ENCODE measurements around the gene NOTCH1. TPM values are rescaled to one million over a fixed set of nuclear protein-coding genes. Genes with fewer than 3 reads are reported as not detected.
A peak's percentile ranks its signal among the peaks of the same experiment; 100 is the strongest.

NOTCH1 gene
- total and polyA plus RNA-seq, 2 of the 13 experiments (the other 11 are each of a cell fraction or from before 2014, with no cell fraction given) = 0.09 to 0.35 TPM

DNA sequence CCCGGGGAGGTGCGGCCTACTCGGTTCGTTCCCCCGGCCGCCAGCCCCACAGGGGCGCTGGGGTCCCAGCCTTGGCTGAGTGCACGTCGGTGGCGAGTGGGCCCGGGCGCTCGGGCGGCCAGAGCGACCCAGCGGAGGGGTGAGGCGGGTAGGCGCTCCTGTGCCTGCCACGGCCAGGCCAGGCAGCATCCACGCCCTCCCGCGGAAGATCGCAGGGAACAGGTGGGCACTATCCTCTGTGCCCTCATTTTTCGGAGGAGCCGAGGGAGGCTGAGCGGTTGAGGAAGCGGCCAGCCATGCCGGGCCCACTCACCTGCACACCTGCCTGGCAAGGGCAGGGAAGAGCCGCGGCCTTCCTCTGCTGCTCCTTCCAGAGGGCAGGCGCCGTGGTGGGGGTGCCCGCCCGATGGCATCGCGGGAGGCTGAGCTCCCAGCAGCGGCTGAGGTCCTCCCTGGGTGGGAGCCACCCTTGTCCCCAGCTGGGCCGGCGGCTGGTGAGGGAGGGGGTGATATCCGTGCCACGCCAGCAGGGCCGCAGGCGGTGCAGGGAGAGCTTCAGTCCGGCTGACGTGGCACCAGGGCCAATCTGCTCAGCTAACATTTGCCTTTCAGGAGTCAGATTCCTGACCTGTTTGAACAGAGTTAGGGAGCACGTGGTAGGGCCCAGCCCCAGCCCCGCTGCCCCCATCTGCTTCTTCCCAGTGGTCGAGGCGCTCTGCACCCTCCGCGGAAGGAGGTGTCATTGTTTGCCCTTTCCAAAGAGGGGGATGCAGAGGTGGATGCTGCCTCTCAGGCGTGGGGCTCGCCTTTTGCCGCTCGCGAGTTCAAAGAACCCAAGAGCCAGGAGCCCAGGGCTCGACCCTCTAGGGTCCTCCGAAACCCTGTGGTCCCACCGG lies 61.4 kb downstream of the NOTCH1 start (continued):
- TF ChIP-seq GABPA (IDR thresholded peaks at IDR 0.05; ENCODE audit: low read depth, low read length) = no peak
- 0 out of 2 replicates have a peak, but pooled peaks have one; percentile 8 for TF ChIP-seq GABPA (CRISPR knock-in tag; IDR thresholded peaks at IDR 0.05; ENCODE audit: low read depth)
- no peak for TF ChIP-seq ZFP62 (CRISPR knock-in tag; IDR thresholded peaks at IDR 0.05)
- TF ChIP-seq MEIS2 (CRISPR knock-in tag; IDR thresholded peaks at IDR 0.05) = peak; percentile 12; the same call in 1 of the 2 replicates
- TF ChIP-seq, protein P1, sequence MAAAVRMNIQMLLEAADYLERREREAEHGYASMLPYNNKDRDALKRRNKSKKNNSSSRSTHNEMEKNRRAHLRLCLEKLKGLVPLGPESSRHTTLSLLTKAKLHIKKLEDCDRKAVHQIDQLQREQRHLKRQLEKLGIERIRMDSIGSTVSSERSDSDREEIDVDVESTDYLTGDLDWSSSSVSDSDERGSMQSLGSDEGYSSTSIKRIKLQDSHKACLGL (CRISPR knock-in tag; IDR thresholded peaks at IDR 0.05) = 0 out of 2 replicates have a peak, but pooled peaks have one; percentile 30
- TF ChIP-seq NCOA5 (CRISPR knock-in tag; IDR thresholded peaks at IDR 0.05) = no peak
- TF ChIP-seq MXD4 (CRISPR knock-in tag; IDR thresholded peaks at IDR 0.05) = 0 out of 2 replicates have a peak, but pooled peaks have one; percentile 36
- TF ChIP-seq ZMYM2 (CRISPR knock-in tag; IDR thresholded peaks at IDR 0.05) = no peak
- TF ChIP-seq, protein P2, sequence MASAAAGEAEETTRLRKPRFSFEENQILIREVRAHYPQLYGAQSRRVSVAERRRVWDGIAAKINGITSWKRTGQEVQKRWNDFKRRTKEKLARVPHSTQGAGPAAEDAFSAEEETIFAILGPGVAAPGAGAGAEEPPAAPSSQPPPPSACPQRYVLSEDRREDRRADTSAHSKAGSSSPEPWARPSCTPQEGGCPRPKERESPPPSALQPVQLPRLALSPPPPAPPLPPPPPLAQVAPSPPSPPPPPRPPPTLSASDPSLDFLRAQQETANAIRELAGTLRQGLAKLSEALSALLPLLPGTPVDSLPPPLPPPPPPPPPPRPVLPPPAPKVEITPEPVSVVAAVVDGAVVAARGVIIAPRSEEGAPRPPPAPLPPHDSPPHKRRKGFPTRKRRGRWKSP (CRISPR knock-in tag; IDR thresholded peaks at IDR 0.05) = no peak
- no peak for TF ChIP-seq NFIC (IDR thresholded peaks at IDR 0.05; ENCODE audit: low read length)
- no peak for TF ChIP-seq ZNF496 (CRISPR knock-in tag; IDR thresholded peaks at IDR 0.05; ENCODE audit: insufficient replicate concordance)
- TF ChIP-seq CREB1 (IDR thresholded peaks at IDR 0.05) = no peak
- TF ChIP-seq CREB1 (CRISPR knock-in tag; IDR thresholded peaks at IDR 0.05) = no peak
- TF ChIP-seq, protein P3, sequence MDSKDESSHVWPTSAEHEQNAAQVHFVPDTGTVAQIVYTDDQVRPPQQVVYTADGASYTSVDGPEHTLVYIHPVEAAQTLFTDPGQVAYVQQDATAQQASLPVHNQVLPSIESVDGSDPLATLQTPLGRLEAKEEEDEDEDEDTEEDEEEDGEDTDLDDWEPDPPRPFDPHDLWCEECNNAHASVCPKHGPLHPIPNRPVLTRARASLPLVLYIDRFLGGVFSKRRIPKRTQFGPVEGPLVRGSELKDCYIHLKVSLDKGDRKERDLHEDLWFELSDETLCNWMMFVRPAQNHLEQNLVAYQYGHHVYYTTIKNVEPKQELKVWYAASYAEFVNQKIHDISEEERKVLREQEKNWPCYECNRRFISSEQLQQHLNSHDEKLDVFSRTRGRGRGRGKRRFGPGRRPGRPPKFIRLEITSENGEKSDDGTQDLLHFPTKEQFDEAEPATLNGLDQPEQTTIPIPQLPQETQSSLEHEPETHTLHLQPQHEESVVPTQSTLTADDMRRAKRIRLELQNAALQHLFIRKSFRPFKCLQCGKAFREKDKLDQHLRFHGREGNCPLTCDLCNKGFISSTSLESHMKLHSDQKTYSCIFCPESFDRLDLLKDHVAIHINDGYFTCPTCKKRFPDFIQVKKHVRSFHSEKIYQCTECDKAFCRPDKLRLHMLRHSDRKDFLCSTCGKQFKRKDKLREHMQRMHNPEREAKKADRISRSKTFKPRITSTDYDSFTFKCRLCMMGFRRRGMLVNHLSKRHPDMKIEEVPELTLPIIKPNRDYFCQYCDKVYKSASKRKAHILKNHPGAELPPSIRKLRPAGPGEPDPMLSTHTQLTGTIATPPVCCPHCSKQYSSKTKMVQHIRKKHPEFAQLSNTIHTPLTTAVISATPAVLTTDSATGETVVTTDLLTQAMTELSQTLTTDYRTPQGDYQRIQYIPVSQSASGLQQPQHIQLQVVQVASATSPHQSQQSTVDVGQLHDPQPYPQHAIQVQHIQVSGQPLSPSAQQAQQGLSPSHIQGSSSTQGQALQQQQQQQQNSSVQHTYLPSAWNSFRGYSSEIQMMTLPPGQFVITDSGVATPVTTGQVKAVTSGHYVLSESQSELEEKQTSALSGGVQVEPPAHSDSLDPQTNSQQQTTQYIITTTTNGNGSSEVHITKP (CRISPR knock-in tag; IDR thresholded peaks at IDR 0.05; ENCODE audit: low read depth) = peak; percentile 59; the same call in 1 of the 2 replicates
- no peak for TF ChIP-seq TMF1 (CRISPR knock-in tag; IDR thresholded peaks at IDR 0.05; ENCODE audit: low read depth)
- TF ChIP-seq POLR2AphosphoS5 (IDR thresholded peaks at IDR 0.05; ENCODE audit: low read depth, low read length) = 0 out of 2 replicates have a peak, but pooled peaks have one; percentile 39
- TF ChIP-seq STAT5B (CRISPR knock-in tag; IDR thresholded peaks at IDR 0.05) = no peak
- peak; percentile 75; the same call in 1 of the 2 replicates for TF ChIP-seq ZNF232 (CRISPR knock-in tag; IDR thresholded peaks at IDR 0.05; ENCODE audit: borderline replicate concordance)
- TF ChIP-seq REXO4 (CRISPR knock-in tag; IDR thresholded peaks at IDR 0.05; ENCODE audit: borderline replicate concordance) = no peak
- TF ChIP-seq, protein P4, sequence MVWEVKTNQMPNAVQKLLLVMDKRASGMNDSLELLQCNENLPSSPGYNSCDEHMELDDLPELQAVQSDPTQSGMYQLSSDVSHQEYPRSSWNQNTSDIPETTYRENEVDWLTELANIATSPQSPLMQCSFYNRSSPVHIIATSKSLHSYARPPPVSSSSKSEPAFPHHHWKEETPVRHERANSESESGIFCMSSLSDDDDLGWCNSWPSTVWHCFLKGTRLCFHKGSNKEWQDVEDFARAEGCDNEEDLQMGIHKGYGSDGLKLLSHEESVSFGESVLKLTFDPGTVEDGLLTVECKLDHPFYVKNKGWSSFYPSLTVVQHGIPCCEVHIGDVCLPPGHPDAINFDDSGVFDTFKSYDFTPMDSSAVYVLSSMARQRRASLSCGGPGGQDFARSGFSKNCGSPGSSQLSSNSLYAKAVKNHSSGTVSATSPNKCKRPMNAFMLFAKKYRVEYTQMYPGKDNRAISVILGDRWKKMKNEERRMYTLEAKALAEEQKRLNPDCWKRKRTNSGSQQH (CRISPR knock-in tag; IDR thresholded peaks at IDR 0.05; ENCODE audit: low read depth) = no peak
- TF ChIP-seq BRF2 (CRISPR knock-in tag; IDR thresholded peaks at IDR 0.05) = no peak
